UCSD-AML1 (cell line): ENCODE data around the gene DPAGT1.

Source experiments
- DNase-seq: peaks from one replicate; lab custom pipeline; 2025; ENCODE audit not compliant: unreplicated experiment; lab: John Stamatoyannopoulos, UW

Gene DPAGT1

DNA sequence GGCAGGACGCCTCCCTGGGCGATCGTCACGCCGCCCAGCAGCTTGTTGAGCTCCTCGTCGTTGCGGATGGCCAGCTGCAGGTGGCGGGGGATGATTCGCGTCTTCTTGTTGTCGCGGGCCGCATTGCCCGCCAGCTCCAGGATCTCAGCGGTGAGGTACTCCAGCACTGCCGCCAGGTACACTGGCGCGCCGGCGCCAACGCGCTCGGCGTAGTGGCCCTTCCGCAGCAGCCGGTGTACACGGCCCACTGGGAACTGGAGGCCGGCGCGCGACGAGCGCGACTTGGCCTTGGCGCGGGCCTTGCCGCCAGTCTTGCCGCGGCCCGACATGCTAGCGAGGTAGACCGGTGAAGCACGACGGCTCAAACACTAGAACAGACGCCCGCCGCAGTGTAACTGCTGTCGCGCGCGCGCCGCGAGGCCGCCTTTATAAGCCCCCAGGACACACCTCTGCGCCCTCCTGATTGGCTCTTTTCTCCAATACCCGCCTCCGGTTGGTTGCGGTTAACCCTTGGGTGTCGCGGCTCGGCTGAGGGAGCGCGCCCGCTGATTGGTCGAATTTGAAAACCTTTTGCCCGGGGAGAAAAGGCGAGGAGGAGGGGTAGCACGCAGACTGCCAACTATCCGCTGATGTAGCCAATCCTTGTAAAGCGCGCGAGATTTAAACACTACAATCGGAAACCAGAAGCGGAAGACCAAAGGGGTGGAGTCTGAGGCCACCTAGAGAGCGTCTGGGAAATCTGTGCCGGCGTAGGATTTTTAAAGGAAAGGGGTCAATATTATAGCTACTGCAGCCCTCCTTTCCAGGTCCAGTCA lies 6.4 kb downstream of the DPAGT1 start:
- DNase-seq: peak; percentile 98

DNA sequence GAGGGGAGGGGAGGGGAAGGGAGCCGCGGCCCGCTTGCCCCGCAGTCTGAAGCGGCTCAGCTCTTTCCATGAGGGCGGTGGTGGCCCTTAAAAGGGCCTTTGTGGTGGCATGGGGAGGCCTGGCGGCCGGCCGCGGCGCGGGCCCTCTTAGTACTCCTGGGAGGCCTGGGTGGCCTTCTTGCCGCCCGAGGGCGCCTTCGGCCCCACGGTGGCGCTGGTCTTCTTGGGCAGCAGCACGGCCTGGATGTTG lies 6.9 kb downstream of the DPAGT1 start:
- DNase-seq: peak; percentile 85

DNA sequence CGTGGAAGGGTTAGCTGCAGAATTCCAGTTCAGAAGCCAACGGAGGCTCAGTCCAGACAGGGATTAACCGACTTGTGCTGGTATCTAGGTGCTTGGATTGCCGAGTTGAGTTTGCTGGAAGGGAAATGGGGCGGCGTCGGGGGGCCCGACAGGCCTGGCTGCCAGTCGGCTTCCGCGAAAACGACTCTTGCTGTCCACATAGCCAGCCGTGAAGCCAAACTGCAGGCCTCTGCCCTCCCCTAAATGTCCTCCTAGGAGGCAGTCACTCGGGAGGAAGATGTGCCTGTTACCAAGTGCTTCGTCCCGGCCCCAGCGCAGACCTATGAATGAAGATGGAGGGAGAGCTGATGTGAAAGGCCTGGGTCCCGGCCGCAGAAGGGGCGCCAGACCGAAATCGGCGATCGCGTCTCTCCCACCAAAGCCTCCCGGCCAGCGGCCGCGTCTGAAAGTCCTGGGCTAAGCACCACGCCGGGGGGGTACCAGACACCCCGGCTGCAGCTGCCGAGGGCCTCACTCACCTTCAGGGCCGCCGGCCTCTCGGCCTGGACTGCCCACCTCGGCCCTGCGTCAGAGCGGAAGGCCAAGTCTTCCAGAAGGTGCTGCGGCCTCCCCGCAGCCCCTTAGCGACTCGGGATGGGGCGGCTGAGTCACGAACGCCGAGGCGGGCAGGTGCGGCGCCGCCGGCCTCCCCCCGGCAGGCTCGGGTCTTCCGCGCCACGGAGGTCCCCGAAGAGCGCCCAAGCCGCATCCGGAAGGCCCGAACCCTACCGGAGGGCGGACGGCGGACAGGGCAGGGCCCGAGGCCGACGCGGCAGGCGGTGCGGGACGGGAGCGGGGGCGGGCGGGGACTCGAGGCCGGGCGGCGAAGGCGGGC lies 7.5 kb downstream of the DPAGT1 start:
- DNase-seq: peak; percentile 60

DNA sequence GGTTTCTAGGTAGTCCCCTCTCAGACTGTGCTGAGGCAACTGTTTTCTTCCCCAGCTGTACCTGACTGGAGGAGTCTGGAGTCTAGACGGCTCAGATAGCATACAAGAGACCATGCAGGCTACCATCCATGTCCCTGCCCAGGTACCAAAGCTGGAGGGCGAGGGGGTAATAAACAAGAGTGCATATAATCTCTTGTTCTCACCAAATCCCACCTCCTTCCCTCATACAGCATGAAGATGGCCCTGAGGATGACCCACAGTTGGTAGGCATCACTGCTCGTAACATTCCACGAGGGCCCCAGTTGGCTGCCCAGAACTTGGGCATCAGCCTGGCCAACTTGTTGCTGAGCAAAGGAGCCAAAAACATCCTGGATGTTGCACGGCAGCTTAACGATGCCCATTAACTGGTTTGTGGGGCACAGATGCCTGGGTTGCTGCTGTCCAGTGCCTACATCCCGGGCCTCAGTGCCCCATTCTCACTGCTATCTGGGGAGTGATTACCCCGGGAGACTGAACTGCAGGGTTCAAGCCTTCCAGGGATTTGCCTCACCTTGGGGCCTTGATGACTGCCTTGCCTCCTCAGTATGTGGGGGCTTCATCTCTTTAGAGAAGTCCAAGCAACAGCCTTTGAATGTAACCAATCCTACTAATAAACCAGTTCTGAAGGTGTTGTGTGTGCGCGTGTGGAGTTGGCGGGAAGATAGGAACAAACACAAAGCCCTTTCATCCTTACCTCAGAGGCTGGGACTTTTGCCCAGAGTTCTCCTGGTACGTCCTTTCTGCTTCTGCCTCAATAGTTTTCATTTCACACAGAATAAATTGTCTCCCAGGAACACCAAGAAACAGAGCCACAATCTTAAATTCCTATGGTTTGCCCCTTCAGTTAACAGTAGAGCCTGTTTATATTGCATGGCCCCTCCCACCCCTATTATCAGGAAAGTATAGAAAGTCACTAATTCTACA lies 8.5 kb downstream of the DPAGT1 start:
- no peak for DNase-seq

DNA sequence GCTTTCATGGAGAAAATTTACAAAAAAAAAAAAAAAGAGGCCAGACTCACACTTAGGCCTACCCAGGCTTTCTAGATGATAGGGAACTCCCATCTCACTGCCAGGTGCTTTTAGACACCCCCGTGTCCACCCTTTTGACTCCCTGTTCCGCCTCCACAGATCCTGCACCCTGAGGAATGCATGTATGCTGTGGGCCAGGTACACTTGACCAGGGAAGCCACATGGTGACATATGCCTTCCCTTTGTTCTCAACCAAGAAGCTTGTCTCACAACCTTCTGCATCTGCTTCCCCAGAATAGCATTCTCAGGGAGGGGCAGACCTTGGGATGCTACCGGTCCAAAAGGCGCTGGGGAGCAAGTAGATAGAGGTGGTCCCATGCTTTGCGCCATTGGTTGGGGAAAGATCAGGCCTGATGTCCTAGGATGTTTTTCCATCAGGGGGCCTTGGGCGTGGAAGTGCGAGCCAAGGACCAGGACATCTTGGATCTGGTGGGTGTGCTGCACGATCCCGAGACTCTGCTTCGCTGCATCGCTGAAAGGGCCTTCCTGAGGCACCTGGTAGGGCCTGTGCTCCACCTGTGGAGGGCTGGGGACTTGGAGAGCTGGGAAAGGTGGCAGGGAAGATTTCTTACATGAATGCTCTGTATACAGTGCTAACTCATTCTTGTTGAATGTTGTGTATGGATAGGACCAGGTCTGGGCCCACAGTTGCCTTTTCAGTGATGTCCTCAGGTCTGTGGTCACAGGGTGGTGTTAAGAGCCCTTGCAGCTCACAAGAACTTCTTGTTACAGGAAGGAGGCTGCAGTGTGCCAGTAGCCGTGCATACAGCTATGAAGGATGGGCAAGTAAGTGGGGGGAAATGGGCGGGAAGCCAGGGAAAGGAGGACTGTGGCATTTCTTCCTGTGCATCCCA lies 9.4 kb downstream of the DPAGT1 start:
- DNase-seq: no peak

DNA sequence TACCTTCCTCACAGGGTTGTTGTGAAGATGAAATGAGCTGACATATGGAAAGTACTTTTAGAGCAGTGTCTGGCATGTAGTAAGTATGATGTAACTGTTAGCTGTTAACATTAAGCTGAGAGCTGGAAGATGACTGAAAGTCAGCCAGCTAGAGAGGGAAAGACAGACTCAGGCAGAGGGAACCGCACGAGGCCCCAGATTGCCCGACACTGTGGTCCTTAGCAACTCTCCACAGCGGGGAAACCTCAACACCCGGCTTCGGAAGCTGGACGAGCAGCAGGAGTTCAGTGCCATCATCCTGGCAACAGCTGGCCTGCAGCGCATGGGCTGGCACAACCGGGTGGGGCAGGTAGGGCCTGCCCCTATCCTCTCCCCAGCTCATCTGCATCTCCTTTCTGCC lies 10.5 kb downstream of the DPAGT1 start:
- DNase-seq: no peak

DNA sequence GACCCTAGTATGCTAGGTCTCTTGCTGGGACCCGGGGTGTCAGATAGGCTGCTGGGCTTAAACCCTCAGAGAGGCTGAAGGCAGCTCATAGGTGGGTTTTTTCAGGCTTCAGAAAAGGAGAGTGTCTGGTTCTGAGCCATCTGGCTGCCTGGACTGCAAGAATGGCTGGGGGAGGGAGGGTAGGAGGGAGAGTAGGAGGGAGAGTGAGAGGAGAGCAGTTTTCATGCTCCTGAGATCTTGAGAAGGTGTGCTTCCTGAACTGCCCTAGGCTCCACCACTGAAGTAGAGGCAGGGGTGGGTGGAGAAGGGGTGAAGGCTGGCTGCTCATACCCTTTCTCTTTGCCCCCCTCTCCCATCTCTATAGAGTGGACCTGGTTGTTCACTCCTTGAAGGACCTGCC lies 12.3 kb downstream of the DPAGT1 start:
- DNase-seq: no peak

DNA sequence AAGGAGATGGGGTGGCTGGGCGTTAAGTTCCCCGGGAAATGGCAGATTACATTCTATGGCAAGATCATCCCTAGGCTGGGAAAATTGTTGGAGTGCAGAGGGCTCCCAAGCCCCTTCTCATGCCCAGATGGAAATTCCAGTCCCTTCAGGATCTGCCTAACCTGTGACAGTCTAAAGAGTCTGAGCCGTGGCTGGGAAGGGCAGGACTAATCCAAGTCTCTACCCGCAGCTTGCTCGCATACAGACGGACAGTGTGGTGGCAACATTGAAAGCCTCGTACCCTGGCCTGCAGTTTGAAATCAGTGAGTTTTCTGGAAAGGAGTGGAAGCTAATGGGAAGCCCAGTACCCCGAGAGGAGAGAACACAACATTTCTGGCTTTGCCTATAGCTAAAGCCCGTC lies 13.2 kb downstream of the DPAGT1 start:
- no peak for DNase-seq

DNA sequence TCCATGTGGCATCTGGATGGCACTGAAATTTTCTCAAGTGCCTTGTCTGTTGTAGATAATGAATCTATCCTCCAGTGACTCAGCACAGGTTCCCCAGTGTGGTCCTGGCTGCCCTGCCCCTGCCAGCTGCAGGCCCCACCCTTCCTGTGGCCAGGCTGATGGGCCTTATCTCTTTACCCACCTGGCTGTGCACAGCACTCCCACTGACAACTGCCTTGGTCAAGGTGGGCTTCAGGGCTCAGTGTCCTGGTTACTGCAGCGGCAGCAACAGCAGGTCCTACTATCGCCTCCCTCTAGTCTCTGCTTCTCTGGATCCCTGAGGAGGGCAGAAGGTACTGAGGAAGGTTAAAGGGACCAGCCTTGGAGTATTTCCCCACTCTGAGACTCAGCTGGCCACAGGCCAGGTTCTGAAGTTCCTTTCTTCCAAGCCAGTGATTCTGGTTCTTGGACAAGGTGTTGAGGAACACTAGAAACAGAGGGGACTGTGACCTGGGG lies 13.9 kb downstream of the DPAGT1 start:
- no peak for DNase-seq

DNA sequence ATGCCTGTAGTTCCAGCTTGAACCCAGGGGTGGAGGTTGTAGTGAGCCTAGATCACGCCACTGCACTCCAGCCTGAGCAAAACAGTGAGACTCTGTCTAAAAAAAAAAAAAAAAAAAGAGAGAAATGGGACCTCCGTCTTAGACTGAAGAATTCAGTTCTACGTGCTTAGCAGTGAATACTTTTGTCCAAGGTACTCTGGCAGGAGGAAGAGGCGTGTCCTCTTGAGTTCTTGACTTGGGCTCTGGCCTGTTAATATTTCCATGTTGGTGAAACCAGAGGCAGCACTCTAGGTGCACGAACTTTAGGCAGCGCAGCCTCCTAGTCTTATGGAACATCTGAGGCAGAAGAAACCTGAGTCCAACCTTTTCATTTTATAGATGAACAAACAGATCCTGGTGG lies 14.5 kb downstream of the DPAGT1 start:
- DNase-seq: no peak

DNA sequence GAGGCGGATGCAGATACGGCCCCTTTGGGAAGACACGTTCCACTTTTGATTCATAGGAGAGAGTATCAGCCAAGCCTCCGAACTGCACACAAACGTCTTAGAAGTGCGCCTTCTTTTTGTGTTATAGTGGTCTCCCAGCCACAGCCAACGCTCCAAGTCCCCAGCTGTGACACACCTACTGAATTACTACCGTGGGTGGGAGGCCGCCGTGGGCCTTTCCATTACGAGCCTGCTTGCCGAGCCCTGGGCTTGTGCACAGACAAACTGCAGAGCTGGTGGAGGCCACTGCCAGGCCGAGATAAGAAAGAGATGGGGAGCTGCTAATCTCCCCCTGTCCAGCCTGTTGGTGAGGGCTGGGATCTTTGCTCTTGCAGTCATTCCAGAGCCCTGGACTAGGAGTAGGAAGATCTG lies 16.2 kb downstream of the DPAGT1 start:
- no peak for DNase-seq

DNA sequence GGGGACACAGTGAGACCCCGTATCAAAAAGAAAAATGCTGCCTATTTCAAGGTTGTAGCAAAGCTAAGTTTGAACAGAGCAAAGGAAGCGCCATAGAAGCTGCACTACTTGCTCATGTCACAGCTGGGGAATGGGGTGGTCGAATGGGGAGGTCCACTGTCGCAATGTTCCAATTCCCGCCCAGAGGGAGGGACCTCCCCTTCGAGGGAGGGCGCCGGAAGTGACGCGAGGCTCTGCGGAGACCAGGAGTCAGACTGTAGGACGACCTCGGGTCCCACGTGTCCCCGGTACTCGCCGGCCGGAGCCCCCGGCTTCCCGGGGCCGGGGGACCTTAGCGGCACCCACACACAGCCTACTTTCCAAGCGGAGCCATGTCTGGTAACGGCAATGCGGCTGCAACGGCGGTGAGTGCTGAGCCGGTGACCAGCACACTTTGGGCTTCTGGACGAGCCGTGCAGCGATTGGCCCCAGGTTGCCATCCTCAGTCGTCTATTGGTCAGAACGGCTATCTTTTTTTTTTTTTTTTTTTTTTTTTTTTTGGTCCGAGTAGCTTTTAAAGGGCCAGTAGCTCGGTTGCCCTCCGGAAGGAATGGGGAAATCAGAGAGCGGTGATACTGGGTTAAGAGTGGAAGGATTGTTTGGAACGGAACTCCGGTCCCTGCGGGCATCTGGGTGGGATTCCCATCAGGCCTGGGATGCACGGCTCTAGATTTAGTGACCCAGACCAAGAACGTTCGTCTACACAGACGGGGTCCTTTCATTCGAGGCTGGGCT lies 16.8 kb downstream of the DPAGT1 start, which contains the start of gene HMBS:
Gene HMBS (plus strand): TSS at position 219 of the 774 bp plus-strand sequence. CDS start 153 bp downstream, at position 372.
- DNase-seq: peak; percentile 90

DNA sequence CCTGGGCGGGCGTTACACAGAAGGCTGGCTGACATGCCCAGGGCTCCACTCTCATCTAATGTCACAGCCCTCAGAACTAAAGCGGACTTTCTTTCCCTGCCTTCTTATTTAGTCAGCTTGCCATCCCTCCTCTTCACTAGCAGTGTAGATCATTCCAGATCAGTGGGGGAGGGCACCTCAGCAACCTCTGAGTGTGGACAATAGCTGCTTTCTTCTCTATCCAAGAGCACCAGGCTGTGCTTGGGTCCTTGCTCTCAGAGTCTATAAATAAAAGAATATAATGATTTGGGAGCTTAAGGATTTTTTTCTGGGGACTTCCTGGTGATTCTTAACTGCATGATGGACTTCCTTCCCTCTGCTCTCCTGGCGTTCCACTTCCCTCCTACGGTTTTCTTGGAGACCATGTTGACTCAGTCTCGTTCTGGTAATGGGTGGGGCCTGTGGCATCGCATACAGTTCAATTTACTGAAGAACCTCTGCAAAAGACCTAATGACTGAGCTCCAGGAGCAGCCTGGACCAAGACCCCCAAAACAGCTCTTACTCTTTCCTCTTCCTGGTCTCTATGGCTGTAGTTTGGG lies 19.9 kb downstream of the DPAGT1 start:
- no peak for DNase-seq

DNA sequence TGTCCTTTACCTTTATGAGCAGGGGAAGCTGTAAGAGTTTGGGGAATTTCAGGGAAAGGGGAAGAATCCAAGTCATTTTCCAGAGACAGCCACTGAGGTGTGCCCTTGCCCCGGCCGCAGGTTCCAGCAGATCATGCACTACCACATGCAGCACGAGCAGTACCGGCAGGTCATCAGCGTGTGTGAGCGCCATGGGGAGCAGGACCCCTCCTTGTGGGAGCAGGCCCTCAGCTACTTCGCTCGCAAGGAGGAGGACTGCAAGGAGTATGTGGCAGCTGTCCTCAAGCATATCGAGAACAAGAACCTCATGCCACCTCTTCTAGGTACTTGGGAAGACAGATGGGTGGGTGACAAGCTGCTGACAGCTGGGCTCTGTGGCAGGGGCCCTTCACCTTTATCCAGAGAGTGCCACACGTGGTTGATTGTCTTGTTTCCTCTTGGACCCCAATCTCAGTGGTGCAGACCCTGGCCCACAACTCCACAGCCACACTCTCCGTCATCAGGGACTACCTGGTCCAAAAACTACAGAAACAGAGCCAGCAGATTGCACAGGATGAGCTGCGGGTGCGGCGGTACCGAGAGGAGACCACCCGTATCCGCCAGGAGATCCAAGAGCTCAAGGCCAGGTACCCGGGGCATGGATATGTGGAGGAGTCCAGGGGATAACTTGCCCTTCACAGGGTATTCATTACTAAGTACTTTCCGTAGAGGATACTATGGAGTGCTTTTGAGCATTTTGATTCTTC lies 22.8 kb downstream of the DPAGT1 start:
- no peak for DNase-seq

DNA sequence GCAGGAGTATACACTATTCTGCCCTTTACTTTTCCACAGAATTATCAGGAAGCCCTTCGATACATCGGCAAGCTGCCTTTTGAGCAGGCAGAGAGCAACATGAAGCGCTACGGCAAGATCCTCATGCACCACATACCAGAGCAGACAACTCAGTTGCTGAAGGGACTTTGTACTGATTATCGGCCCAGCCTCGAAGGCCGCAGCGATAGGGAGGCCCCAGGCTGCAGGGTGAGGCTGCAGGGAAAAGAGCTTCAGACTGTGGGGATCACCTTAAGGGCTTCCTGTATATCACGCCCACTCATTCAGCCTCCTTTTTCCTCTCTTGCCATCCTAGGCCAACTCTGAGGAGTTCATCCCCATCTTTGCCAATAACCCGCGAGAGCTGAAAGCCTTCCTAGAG lies 23.8 kb downstream of the DPAGT1 start:
- DNase-seq: no peak

DNA sequence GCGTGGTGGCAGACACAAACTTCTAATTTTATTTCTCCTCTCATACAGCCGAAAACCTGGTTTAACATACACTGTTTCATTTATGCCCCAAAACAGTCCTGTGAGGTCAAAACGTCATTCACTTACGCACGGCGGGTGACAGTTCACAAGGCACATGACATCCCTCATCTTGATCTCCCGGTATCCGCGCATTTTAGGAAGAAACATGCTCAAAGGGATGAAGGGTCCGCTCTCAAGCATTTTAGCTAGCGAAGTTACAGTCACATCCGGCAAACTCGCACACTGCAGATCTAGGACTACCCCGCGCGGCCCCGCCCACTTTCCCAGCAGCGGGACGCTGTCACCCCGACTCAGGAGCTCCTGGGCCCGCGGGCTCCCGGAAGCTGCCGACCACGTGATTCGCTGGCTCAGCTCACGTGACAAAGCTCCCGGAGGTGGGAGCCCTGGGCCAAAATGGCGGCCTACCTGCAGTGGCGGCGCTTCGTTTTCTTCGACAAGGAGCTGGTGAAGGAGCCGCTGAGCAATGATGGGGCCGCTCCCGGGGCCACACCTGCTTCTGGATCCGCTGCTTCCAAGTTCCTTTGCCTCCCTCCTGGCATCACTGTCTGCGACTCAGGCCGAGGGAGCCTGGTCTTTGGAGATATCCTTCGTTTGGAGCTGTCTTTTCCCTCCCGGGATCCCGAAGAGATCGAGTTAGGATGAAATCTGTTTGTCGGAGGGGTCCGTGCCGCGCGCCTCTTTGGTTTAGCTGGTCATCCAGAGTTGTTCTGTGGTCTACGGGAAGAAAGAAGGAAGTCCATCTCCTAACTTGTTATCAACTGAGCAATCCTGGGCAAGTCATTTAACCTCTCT lies 34.1 kb downstream of the DPAGT1 start, which contains the start of gene VPS11:
Gene VPS11 (plus strand): TSS at position 448 of the 852 bp plus-strand sequence. CDS start 6 bp downstream, at position 454.
- DNase-seq: peak; percentile 96

DNA sequence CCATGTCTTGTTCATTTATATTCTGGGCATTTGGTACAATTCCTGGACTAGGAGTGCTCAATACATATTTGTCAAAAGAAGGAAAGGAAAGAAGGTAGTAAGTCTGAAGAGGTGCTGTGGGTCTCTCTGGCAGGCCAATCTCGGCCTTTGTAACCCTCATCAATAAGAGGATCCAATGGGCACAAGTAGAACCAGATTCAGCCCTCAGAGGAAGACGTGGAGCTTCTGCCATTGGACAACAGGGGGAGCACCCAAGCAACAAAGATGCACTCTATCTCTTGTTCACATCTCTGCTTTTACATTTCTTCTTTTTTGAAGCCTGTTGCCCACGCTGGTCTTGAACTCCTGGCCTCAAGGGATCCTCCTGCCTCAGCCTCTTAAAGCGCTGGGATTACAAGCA lies 36.3 kb downstream of the DPAGT1 start:
- peak; percentile 23 for DNase-seq
